Measurements from ENCODE around the gene OR51B2.

GRCh38 chr11:5275369-5276110, 48.6 kb downstream of the OR51B2 start:
- TF ChIP-seq CTCF (IDR thresholded peaks at IDR 0.05) (no peak), POLR2AphosphoS5 (IDR thresholded peaks at IDR 0.05; ENCODE audit: low read depth, low read length) (no peak), REST (IDR thresholded peaks at IDR 0.05; ENCODE audit: insufficient read depth in 1 of 2, low read depth in 2 of 2, low read length in 1 of 2) (no peak)

All from Panc1 (cell line).